Hepatocyte (in vitro differentiated cells): ENCODE measurements around the gene ARHGAP20.

Experiments
- CTCF ChIP-seq: fragments of 200-600 bp; sonication (generic); IDR thresholded peaks from 2 replicates; pipeline ENCODE4 v1.5.1; 2016; ENCODE audit warnings: antibody characterized with exemption, mild to moderate bottlenecking; ENCODE audit not compliant: poor library complexity
- EZH2phosphoT487 ChIP-seq: fragments of 200-600 bp; sonication (generic); IDR thresholded peaks from one replicate; pipeline ENCODE4 v1.6.1; 2018; ENCODE audit warnings: antibody characterized with exemption, mild to moderate bottlenecking, low read depth, moderate library complexity; ENCODE audit not compliant: unreplicated experiment, severe bottlenecking

- TF ChIP-seq EZH2phosphoT487 (no peak), CTCF (no peak)
Measured at GRCh38 chr11:110757962-110758755, 45.9 kb upstream of the ARHGAP20 start.
